GM21529 (cell line): ENCODE results near the gene DCP1B.

Experiments
- ATAC-seq: cut with Tn5 transposase; IDR thresholded peaks from one replicate; pipeline ENCODE4 v1.9.1; 2021; ENCODE audit not compliant: unreplicated experiment

DCP1B gene

DNA sequence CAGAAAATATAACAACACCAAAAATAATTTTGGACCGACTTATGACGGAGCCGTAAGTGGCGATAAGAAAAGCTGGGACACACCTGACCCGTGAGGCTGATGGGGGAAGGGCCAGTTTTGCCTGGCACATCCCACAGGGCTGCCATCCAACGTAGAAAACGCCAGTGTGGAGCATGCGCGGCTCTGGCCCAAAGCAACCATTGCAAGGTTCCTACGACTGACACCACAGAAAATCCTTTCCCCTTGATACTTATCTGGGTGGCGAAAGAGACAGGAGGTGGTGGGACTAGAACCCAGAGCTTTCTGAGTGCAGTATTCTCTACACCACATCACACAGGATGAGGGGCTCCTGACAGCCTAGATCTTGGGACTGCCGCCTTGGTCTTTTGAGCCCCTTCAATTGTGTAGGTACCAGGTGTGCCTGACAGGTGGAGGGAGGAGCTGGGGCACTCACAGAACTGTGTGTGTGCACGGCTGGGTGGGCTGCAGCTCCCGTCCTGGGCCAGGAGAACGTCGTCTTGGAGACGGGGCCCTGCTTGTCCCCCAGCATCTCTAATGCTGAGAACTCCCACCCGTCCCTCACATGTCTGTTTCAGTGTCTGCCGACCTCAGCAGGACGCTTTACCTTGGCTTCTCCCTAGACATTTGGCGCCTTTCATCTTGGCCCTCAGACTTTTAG, 68.4 kb downstream of the DCP1B start:
- ATAC-seq, result no peak

- no peak for ATAC-seq
Measured at GRCh38 chr12:1935242-1935641, 69.0 kb downstream of the DCP1B start.

GRCh38 chr12:1934831-1935230, 69.4 kb downstream of the DCP1B start:
- no peak for ATAC-seq

- ATAC-seq, result no peak
Measured at GRCh38 chr12:1934068-1934467, 70.2 kb downstream of the DCP1B start.

- no peak for ATAC-seq
Measured at GRCh38 chr12:1933342-1934051, 70.8 kb downstream of the DCP1B start.

DNA sequence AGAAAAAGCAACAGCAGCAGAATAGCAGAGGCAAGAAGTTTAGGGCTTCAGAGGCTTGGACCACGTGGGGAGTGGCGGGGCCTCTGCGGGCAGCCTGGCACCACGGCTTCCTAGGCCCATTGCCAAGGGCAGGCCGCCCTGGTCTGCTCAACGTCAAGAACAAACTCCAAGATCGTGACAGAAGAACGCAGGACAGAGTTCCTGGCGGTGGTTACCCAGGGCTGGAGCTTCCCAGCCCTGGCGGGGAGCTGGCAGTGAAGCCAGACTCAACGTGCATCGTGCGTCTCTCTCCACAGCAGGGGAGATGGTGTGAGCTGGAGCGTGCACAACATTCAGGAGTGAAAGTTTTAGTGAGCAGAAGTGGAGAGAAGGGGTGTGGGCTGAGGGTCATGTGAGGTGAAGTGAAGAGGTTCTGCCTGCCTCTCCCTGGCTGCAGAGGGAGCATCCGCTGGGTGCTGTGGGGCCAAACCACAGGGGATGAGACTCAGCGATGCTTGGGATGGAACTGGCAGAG, 71.9 kb downstream of the DCP1B start:
- ATAC-seq, result no peak

DNA sequence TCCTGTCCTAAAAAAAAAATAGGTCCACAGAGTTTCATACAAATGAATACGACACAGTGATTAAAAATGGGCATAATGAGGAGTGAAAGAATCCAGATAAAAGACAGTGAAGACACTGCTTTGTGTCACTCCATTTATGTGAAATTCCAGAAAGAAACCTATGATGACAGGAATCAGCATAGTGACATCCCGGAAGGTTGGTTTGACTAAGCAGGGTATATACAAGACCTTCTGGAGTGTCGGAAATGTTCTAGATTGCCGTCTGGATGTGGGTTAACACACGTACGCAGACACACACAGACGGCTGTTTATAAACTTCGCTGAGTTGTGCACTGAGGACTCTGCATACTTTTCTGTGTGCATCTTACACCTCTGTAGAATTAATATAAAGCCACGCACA, 72.6 kb downstream of the DCP1B start:
- no peak for ATAC-seq

DNA sequence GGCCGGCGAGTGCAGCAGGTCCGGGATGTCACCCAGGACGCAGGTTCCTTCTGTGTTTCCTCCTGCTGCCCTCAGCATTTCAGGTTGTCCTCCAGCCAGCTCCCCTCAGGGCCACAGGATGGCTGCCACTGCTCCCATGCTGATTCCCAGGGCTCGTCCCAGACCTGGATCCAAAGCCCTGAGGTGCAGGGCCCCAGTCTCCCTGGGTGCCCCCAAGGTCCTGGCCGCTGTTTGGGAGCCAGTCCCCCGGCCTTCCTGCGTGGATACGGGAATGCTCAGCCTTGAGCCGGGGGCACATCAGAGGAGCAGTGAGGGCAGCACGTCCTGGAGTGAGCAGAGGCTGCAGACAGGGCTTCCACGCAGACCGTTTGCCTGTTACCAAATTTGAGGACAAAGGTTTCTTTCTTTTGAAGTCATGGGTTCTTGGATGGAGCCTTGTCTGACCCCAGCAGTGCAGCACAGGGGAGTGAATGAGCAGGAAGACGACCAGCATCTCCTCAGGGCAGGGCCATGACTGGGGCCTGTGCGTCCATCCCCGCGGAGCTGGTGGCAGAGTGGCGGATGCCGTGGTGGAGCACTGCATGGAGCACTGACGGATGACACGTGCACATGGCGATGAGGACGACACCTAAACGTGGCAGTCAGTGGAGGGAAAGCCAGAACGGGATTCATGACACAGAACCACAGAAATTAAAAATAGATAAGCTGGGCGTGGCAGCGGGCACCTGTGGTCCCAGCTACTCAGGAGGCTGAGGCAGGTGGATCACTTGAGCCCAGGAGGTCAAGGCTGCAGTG, 73.3 kb downstream of the DCP1B start:
- ATAC-seq, result no peak

GRCh38 chr12:1929985-1930802, 74.1 kb downstream of the DCP1B start:
- ATAC-seq, result no peak

DNA sequence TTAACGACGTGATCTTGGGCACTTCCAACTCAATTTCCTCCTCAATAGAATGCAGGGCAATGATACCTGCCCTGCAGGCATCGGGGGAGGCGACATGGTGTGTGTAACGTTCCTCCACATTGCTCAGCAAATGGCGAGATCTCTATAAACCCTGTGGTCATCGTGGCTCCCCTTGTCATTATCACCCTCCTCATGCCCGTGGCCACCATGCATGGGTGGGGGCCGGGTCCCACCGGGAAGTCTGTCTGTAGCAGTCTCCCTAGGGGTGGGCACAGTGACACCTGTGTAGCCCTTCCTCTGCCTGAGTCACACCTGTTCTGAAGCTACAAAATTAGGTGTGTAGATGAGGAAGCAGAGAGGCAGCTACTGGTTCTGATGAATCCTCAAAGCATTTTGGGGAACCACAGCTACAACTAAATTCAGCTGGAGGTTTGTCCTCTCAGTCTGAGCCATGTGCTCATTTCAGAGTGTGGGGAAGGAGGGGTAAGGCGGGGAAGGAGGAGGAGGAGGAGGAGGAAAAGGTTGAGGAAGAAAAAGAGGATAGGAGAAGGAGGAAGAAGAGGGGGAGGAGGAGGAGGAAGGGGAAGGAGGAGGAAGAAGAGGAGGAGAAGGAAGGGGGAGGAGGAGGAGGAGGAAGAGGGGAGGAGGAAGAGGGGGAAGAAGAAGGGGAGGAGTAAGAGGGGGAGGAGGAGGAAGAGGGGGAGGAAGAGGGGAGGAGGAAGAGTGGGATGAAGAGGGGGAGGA, 74.8 kb downstream of the DCP1B start:
- ATAC-seq, result no peak

GRCh38 chr12:1928439-1929121, 75.7 kb downstream of the DCP1B start:
- ATAC-seq, result no peak

- ATAC-seq, result no peak
Measured at GRCh38 chr12:1927751-1928351, 76.4 kb downstream of the DCP1B start.

GRCh38 chr12:1927051-1927680, 77.1 kb downstream of the DCP1B start:
- ATAC-seq, result no peak

- ATAC-seq, result no peak
Measured at GRCh38 chr12:1926251-1926657, 78.0 kb downstream of the DCP1B start.

- no peak for ATAC-seq
Measured at GRCh38 chr12:1925684-1926006, 78.6 kb downstream of the DCP1B start.

DNA sequence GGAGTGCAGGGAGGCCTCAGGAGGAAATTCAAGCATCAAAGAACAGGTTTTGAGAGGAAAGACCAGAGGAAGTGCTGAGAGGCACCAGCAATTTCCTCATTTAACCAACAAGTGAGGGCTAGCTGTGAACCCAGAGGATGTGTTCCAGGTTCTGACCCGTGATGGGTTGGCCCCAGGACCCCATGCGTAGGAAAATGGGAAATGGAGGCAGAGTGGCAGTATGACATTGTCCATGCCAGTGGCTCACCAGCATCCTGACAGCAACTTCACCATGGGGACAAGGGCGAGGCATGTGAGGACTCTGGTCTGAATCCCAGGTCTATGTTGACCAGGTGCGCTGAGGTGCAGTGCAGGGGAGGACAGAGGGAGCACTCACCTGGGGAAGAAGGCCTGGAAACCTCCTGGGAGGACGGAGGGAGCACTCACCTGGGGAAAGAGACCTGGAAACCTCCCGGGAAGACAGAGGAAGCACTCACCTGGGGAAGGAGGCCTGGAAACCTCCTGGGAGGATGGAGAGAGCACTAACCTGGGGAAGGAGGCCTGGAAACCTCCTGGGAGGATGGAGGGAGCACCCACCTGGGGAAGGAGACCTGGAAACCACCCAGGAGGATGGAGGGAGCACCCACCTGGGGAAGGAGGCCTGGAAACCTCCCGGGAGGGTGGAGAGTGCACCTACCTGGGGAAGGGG, 79.1 kb downstream of the DCP1B start:
- ATAC-seq, result no peak

- no peak for ATAC-seq
Measured at GRCh38 chr12:1922985-1923384, 81.3 kb downstream of the DCP1B start.

DNA sequence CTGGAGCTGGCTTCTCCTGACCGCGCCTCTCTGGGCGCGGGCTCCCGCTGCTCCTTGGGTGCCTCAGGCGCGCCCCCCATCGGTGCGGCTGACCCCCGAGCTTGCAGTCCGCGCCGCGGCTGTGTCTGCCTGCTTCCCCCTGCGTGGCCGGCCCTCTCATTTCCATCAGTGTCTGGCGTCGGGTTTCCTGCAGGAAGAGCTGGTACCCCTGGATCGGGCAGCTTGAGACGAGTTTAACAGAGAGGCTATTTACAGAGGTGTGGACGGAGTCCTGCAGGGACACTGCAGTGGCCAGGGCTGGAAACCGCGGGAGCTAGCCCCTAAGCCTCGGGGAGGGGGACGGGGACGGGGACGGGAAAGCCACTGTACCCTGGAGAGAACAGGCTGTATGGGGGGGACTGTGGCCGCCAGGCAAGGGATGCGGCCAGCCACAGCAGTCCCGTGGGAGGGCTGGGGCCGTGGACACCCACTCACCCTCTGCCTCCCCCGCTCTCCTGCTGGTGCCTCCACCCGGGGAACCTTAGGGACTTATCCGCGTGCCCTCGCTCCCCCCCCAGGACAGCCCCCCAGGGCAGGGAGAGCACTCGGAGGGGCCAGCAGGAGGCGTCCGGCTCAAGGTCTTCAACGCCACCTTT, 82.1 kb downstream of the DCP1B start:
- no peak for ATAC-seq
